Liver (tissue), 9 donors: ENCODE results near the gene ADGRB2. TPM values are rescaled to one million over a fixed set of nuclear protein-coding genes. Genes with fewer than 3 reads are reported as not detected.

Experiments
- DNase-seq: peaks from one replicate; pipeline ENCODE4 v3.0.0-alpha.2; 2017; ENCODE audit warnings: low spot score
- H3K27ac ChIP-seq, 2 donors: one replicate each; pipeline ENCODE4 v1.7.0; 2013; ENCODE audit warnings: inconsistent platforms in 2 of 2, low read length in 2 of 2, control low read depth in 1 of 2, low read depth in 1 of 2, mild to moderate bottlenecking in 1 of 2
- H3K27me3 ChIP-seq, 4 donors: one replicate each; pipeline versions ENCODE4 v1.6.1 to v1.7.0; 2013; ENCODE audit warnings: low read length in 3 of 4, inconsistent platforms in 1 of 4, mild to moderate bottlenecking in 1 of 4, moderate library complexity in 1 of 4; ENCODE audit not compliant: control insufficient read depth in 4 of 4, insufficient read depth in 4 of 4
- H3K36me3 ChIP-seq, 4 donors: one replicate each; pipeline versions ENCODE4 v1.6.1 to v1.7.0; 2013; ENCODE audit warnings: low read length in 3 of 4, mild to moderate bottlenecking in 3 of 4, low read depth in 1 of 4, moderate library complexity in 1 of 4; ENCODE audit not compliant: control insufficient read depth in 4 of 4, insufficient read depth in 3 of 4
- H3K4me1 ChIP-seq, 4 donors: one replicate each; pipeline versions ENCODE4 v1.6.1 to v1.7.0; 2013; ENCODE audit warnings: low read length in 3 of 4, mild to moderate bottlenecking in 3 of 4, moderate library complexity in 1 of 4; ENCODE audit not compliant: control insufficient read depth in 4 of 4, insufficient read depth in 4 of 4
- H3K4me3 ChIP-seq, 3 donors: one replicate each; pipeline versions ENCODE4 v1.6.1 to v1.7.0; 2013; ENCODE audit warnings: low read length in 3 of 3, control low read depth in 1 of 3, low read depth in 1 of 3, mild to moderate bottlenecking in 1 of 3
- H3K9ac ChIP-seq, 2 donors: one replicate each; pipeline ENCODE4 v1.7.0; 2013; ENCODE audit warnings: low read length in 2 of 2, mild to moderate bottlenecking in 2 of 2, moderate library complexity in 2 of 2, control low read depth in 1 of 2, low read depth in 1 of 2
- H3K9me3 ChIP-seq, 4 donors: one replicate each; pipeline versions ENCODE4 v1.6.1 to v1.7.0; 2013; ENCODE audit warnings: low read length in 3 of 4; ENCODE audit not compliant: control insufficient read depth in 4 of 4
- ATF3 ChIP-seq: IDR thresholded peaks from 2 replicates; pipeline ENCODE4 v1.6.1; 2016; ENCODE audit warnings: antibody characterized with exemption
- CTCF ChIP-seq: fragments of 150-350 bp; IDR thresholded peaks from 2 replicates; pipeline ENCODE4 v1.5.1; 2017; ENCODE audit warnings: improper control_type of control experiment, low read depth, low read length; ENCODE audit not compliant: missing input control
- EGR1 ChIP-seq, 2 donors: IDR thresholded peaks; 2 replicates each; pipeline ENCODE4 v1.6.1; 2016 to 2018; ENCODE audit warnings: antibody characterized with exemption in 2 of 2, low read depth in 2 of 2
- FOXA1 ChIP-seq: IDR thresholded peaks from 2 replicates; pipeline ENCODE4 v1.6.1; 2016; ENCODE audit warnings: antibody characterized with exemption
- FOXA2 ChIP-seq: IDR thresholded peaks from 2 replicates; pipeline ENCODE4 v1.6.1; 2016; ENCODE audit warnings: antibody characterized with exemption
- GABPA ChIP-seq, 2 donors: IDR thresholded peaks in 1 of 2; conservative IDR thresholded peaks in 1 of 2; 2 replicates each; pipeline ENCODE4 v1.6.1; 2016; ENCODE audit warnings: antibody characterized with exemption in 2 of 2, mild to moderate bottlenecking in 1 of 2, moderate library complexity in 1 of 2
- HNF4A ChIP-seq, 2 donors: conservative IDR thresholded peaks; 2 replicates each; pipeline ENCODE4 v1.6.1; 2016; ENCODE audit warnings: antibody characterized with exemption in 2 of 2, mild to moderate bottlenecking in 2 of 2
- MAX ChIP-seq: IDR thresholded peaks from 2 replicates; pipeline ENCODE4 v1.6.1; 2016; ENCODE audit warnings: antibody characterized with exemption
- NR2F2 ChIP-seq: IDR thresholded peaks from 2 replicates; pipeline ENCODE4 v1.6.1; 2016; ENCODE audit warnings: antibody characterized with exemption
- RAD21 ChIP-seq, 2 donors: IDR thresholded peaks; 2 replicates each; pipeline ENCODE4 v1.6.1; 2016; ENCODE audit warnings: antibody characterized with exemption in 2 of 2, mild to moderate bottlenecking in 2 of 2
- REST ChIP-seq: IDR thresholded peaks from 2 replicates; pipeline ENCODE4 v1.6.1; 2016; ENCODE audit warnings: antibody characterized with exemption, mild to moderate bottlenecking
- RXRA ChIP-seq, 2 donors: IDR thresholded peaks; 2 replicates each; pipeline ENCODE4 v1.6.1; 2017 to 2018; ENCODE audit warnings: antibody characterized with exemption in 2 of 2, mild to moderate bottlenecking in 1 of 2
- SP1 ChIP-seq: IDR thresholded peaks from 2 replicates; pipeline ENCODE4 v1.6.1; 2018; ENCODE audit warnings: antibody characterized with exemption, mild to moderate bottlenecking
- TAF1 ChIP-seq: conservative IDR thresholded peaks from 2 replicates; pipeline ENCODE4 v1.6.1; 2016; ENCODE audit warnings: antibody characterized with exemption, mild to moderate bottlenecking
- YY1 ChIP-seq: IDR thresholded peaks from 2 replicates; pipeline ENCODE4 v1.6.1; 2016; ENCODE audit warnings: antibody characterized with exemption, mild to moderate bottlenecking
- WGBS: extraction: QIAGEN DNeasy Blood & Tissue Kit; methylation state at CpG from one replicate; pipeline ENCODE4 v1.1.7; 2013; 5-methylcytosine and 5-hydroxymethylcytosine counted together
- polyA plus RNA-seq, 2 donors: library from polyadenylated mRNA; stranded (reverse) in 1 of 2; unstranded in 1 of 2; fragments of 200-250 nt in 1 of 2; fragments of >200 nt in 1 of 2; fragmentation: Nextera tagmentation in 1 of 2; extraction: Ambion mirVana in 1 of 2; gene quantifications; one replicate each; pipeline versions ENCODE4 v1.2.1 to v1.2.3, GENCODE V29; 2013 to 2015
- total RNA-seq, 2 donors: library from RNA; depleted of rRNA; stranded (reverse); fragments of >200 nt; gene quantifications; one replicate each; pipeline ENCODE4 v1.2.3, GENCODE V29; 2014
- donor health status: healthy.
- donor health status: healthy.
- donor health status: healthy.
- donor health status: healthy.
- donor health status: healthy.

ADGRB2 gene
- total and polyA plus RNA-seq, 4 donors, result under 0.01 to 0.05 (median 0.05) TPM; not detected in 1

- TF ChIP-seq REST (no peak), GABPA (IDR thresholded peaks at IDR 0.05 in 1 of 2, conservative IDR thresholded peaks at IDR 0.05 in 1 of 2) (no peak)
These were observed 21.8 kb upstream of the ADGRB2 start (continued) for GRCh38 chr1:31785947-31786290.

GRCh38 chr1:31785020-31785946 is 21.1 kb upstream of the ADGRB2 start:
- H3K36me3 ChIP-seq, result no peaks in the 10 kb centered on the region
- H3K9me3 ChIP-seq, result no peaks in the 10 kb centered on the region
- no peak overlapping the region for H3K9ac ChIP-seq
- no peaks in the 10 kb centered on the region for H3K27me3 ChIP-seq
- 82% methylated on average over 20 of the region's 20 CpGs for WGBS
- no peak overlapping the region for H3K27ac ChIP-seq
- TF ChIP-seq MAX (no peak), FOXA1 (no peak), SP1 (no peak), RXRA (IDR thresholded peaks at IDR 0.05) (no peak), CTCF (no peak), YY1 (no peak), TAF1 (no peak), GABPA (IDR thresholded peaks at IDR 0.05 in 1 of 2, conservative IDR thresholded peaks at IDR 0.05 in 1 of 2) (no peak), RAD21 (IDR thresholded peaks at IDR 0.05) (no peak), HNF4A (conservative IDR thresholded peaks at IDR 0.05) (no peak), REST (no peak), NR2F2 (no peak), FOXA2 (no peak), EGR1 (IDR thresholded peaks at IDR 0.05; ENCODE audit: low read depth in 2 of 2) (no peak), ATF3 (no peak)
- DNase-seq, result no peak
- no peak overlapping the region for H3K4me3 ChIP-seq
- peaks cover 0 to 12% (median 6%) of the 10 kb centered on the region in 4 donors for H3K4me1 ChIP-seq
